ENCODE measurements around the gene TMC2.

DNA sequence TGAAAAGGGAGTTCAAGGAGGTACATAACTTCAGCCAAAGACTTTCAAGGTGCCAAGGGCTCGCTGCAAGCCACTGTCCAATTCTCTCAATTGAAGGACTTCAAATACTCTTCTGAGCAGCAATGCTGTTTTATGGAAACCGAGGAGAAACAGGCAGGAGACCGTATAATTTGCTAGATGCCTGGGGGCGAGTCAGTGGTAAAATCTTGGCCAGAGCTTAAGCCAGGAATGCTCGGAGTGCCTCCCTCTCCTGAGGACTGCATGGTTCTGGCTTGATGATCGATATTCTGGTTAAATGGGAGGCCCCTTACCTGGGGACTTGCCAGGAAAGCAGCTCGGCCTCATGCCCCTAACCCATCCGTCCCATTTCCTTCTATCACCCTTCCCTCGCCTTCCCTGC lies 80.3 kb downstream of the TMC2 start:
- TF ChIP-seq POLR2AphosphoS5 (IDR thresholded peaks at IDR 0.05; ENCODE audit: low read depth, low read length) = no peak
- TF ChIP-seq POLR2A (IDR thresholded peaks at IDR 0.05; ENCODE audit: low read depth, low read length) = no peak
- TF ChIP-seq TAF1 (IDR thresholded peaks at IDR 0.05; ENCODE audit: borderline replicate concordance, low read depth, low read length) = no peak
